OCI-LY7 (cell line): ENCODE results near the gene TRAF5.

Experiments used
- CTCF ChIP-seq: fragments of 200-600 bp; sonication (generic); conservative IDR thresholded peaks from 2 replicates; pipeline ENCODE4 v1.5.1; 2014; ENCODE audit warnings: mild to moderate bottlenecking, antibody characterized with exemption, low read length, moderate library complexity, mixed read lengths
- EZH2phosphoT487 ChIP-seq: fragments of 200-600 bp; sonication (generic); IDR thresholded peaks from 2 replicates; pipeline ENCODE4 v1.6.1; 2018; ENCODE audit warnings: low read depth, borderline replicate concordance, mild to moderate bottlenecking, mixed run types, antibody characterized with exemption, low read length, moderate library complexity, mixed read lengths

GRCh38 chr1:211349741-211350140 is 23.1 kb downstream of the TRAF5 start:
- TF ChIP-seq CTCF (no peak), EZH2phosphoT487 (no peak)
